ENCODE results near the gene GM2A.
"Not testable (repeated sequence)": the region's sequence is repeated elsewhere in the genome, so short reads cannot be mapped to it uniquely, and the experiment has no call there.

Gene GM2A

DNA sequence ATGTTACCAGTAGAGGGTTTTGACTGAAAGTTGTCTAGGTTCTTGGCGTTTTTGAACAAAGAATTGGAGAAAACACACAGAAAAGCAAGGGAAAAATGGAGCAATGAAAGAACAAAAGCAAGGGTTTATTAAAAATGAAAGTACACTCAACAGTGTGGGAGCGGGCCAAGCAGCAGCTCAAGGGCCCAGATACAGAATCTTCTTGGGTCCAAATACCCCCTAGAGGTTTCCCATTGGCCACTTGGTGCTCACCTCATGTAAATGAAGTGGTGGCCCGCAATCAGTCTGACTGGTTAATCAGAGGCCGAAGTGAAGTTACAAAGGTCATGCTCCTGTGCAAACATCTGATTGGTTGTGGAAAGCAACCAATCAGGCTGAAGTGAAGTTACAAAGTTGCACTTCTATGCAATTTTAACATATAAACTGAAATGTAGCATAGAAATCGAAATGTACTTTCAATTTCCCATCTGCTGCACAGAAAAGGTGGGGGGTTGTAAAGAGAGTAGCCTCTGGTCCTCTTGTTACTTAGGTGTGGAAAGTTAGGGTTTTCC is 1.9 kb upstream of the GM2A start:
- in situ Hi-C loops (cut with MboI; ENCODE audit: low sequenced_read_pairs), result no loop called here

DNA sequence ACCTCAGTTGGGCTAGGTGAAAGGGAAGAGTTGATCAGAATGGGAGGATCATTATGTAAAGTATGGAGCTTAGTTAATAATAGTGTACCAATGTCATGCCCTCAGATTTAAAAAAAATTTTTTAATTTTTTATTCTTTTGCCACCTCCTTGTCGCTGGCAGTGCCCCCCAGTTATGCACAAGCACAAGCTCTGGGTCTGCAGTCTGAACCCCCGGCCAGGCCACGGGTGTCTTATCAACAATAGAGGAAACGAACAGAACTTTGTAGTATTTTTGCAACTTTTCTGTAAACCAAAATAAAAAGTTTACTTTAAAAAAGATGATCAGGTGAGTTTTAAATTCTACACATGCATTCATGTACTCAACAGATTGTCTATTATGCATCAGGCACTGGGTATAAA is 1.4 kb upstream of the GM2A start:
- in situ Hi-C loops (cut with MboI; ENCODE audit: low sequenced_read_pairs), result no loop called here

DNA sequence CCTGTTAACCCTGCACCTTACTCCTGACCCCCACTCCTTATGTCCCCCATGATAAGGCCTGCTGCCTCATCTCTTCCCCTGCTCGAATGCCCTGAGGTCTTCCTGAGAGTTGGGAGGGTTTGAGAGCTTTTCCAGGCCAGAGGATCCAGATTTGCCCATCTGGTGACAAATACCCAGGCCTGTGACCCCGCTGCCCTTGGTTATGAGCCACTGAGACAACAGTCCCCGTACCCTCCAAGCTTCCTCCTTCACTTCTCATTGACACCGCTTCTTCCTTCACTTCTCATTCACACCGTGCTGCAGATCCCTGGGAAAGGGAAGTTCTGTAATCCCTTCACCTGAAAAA is 593 bp downstream of the GM2A start:
- in situ Hi-C loops (cut with MboI; ENCODE audit: low sequenced_read_pairs), result no loop called here

DNA sequence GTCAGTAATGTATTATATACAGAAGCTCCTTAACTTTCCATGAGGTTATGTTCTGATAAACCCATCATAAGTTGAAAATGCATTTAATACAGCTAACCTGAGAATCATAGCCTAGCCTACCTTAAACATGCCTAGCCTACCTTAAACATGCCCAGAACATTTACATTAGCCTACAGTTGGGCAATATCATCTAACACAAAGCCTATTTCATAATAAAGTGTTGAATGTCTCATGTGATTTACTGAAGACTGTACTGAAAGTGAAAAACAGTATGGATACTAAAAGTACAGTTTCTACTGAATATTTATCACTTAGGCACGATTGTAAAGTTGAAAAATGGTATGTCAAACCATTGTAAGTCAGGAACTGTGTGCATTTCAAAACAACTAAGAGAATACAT is 1.6 kb downstream of the GM2A start:
- in situ Hi-C loops (cut with MboI; ENCODE audit: low sequenced_read_pairs), result no loop called here

DNA sequence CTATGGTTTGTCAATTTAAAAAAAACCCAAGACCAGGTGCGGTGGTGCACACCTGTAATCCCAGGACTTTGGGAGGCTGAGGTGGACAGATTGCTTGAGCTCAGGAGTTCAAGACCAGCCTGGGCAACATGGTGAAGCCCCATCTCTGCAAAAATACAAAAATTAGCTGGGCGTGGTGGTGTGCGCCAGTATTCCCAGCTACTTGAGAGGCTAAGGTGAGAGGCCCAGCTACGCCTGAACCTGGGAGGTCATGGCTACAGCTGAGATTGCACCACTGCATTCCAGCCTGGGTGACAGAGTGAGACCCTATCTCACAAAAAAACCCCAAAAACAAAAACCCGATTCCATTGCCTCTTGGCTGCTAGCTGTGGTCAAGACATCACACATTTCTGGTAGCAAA is 2.0 kb downstream of the GM2A start:
- in situ Hi-C loops (cut with MboI; ENCODE audit: low sequenced_read_pairs), result not testable (repeated sequence)

DNA sequence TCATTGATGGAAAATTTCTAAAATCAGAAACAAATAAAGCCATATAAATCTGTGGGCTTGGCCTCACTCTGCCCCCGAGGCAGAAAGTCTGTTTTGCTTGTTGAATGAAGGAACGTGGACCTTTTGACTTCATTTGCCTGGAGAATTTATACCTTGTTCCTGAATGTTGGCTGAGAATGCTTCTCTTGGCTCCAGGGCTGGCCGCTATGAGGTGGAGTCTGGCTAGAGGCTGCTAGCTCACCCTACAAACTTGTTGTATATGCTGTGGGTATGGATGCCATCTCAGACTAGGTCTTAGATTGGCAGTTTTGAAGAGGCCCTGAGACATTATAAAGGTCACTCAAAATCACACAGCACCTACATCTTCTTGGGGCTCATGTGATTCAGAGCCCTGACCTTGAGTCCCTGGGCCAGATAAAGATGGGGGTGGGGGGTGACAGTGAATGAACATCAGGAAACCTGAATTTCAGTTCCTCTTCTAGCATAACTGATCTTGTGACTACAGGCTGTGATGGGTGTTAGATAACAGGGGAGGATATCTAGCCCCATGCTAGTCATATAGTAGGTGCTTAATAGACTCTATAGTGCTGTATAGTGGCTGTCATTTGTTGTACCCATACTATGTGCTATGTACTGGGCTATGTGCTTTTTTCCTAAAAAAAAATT is 2.8 kb downstream of the GM2A start:
- in situ Hi-C loops (cut with MboI; ENCODE audit: low sequenced_read_pairs), result no loop called here

DNA sequence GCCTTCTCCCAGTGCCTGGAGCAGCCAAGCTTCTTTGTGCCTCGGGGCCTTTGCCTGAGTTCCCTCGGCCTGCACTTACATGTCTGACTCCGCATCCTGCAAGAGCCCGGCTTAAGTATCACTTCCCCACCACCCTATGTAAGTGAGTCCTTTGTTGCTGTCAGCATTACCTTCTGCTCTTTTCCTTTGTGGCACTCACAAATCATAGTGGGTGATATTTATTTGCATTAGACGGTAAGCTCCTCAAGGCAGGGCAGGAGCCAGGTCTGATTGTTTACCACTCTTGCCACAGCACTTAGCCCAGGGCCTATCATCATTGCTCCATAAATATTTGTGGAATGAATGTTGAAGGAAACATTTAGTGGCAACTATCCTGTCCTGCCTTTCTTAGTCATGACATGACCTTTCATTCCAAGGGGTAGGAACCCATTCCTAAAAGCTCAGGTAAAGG is 4.8 kb downstream of the GM2A start:
- in situ Hi-C loops (cut with MboI; ENCODE audit: low sequenced_read_pairs), result no loop called here

DNA sequence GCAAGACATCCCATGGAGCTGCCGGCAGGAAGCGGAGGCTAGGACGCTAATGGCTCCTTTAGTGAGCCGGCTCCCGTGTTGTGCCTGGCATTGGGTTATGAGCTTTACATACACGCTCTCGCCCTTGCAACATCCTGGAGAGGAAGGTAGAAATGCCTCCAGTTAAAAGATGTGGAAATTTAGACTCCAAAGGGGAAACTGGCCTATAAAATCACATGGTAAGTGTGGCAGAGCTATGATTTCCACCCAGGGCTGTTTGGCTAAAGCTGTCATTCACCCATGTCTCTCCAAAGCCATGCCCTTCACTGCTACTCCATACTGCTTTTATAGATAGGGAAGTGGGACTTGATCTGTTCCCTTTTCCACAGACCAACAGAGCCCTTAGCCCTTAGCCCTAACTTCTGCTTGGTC is 5.2 kb downstream of the GM2A start:
- in situ Hi-C loops (cut with MboI; ENCODE audit: low sequenced_read_pairs), result no loop called here

DNA sequence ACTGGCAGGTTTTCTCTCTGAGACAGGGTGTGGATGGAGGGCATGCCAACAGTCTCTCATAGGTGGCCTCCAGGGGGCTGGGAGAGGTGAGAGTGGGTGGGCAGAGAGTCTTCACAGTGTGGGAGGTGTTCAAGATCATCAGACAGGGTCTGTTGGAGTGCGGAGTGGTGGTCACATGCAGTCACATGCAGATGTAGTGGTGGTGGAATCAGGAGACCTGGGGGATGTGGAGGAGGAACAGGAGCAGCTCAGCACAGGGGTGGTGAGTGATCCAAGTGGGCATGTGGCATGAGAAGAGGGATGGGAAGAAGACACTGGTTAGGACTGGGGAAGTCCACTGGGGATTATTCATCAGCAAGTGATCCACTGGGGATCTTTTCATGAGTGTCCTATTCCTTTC is 5.8 kb downstream of the GM2A start:
- in situ Hi-C loops (cut with MboI; ENCODE audit: low sequenced_read_pairs), result no loop called here

DNA sequence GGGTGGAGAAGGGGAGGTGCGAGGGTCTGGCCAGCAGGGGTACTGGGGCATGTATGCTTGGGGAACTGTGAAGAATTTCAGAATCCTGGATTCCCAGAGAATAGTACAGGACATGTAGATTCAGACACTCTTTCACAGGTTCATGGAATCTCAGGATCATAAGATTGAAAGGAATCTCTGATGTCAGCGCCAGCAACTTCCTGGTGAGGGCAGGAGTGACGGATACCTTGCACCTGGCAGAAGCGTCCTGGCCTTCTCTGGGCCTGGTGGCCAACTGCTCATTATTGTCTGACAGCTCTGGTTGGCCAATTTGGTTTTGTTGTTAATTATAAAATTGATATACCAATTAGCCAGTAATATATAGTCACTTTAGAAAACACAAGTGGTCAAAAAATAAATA is 6.9 kb downstream of the GM2A start:
- in situ Hi-C loops (cut with MboI; ENCODE audit: low sequenced_read_pairs), result no loop called here

DNA sequence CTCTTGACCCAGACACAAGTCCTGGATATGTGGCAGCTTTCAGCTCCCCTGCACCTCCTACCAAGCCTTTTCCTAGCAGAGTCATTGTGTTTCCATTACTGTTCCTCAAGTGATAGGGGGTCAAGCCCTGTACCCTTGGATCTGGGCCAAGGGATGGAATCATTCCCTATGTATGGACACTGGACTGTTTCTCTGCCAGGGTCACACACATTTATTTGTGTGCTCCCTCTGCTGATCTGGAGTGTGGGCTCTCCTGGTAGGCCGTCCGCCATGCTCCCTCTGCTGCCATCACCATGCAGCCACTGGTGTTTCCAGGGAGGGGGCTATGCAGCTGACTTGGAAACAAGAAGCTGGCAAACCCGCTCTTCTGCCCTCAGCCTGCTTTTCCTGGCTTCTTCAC is 9.5 kb downstream of the GM2A start:
- in situ Hi-C loops (cut with MboI; ENCODE audit: low sequenced_read_pairs), result no loop called here

DNA sequence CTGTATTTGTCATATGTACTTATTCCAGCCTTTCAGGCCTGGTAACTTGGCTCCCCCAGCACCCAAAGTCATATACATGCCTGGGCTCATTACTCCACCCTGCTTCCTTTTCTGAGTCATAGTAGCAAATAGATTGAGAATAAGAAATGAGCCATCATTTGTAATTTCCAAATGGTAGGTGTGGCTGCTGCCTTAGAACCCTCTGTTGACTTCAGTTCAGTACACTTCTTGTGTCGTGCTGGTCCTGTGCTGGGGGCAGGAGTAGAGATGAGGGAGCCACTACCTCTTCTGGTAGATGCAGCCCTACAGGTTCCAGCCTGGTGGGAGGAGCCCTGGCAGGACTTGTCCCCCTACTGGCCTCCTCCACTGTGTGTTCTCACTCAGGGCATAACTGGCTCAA is 11.1 kb downstream of the GM2A start:
- in situ Hi-C loops (cut with MboI; ENCODE audit: low sequenced_read_pairs), result no loop called here

DNA sequence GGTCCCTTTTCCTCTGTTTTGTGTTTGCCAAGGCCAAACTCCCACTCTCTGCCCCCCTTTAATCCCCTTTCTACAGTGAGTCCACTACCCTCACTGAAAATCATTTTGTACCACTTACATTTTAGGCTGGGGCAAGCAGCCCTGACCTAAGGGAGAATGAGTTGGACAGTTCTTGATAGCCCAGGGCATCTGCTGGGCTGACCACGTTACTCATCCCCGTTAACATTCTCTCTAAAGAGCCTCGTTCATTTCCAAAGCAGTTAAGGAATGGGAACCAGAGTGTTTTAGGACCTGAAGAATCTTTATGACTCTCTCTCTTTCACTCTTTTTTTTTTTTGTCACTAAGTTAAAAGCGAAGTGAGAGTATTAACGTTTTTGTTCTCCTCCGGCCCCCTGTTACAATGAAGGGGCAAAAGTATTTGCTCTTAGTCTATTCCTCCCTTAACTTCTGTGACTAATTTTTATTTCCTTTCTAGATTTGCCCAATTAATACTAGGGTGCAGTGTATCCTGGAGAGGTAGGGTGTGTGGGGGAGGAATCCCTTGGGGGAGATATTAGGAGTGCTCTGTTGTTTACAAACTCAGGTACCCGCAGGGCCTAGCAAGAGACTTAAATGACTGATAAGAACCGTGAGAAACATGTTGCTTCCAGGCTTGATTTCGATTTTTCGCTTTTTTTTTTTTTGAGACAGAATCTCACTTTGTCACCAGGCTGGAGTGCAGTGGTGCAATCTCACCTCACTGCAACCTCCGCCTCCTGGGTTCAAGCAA is 14.7 kb downstream of the GM2A start:
- in situ Hi-C loops (cut with MboI; ENCODE audit: low sequenced_read_pairs), result no loop called here

DNA sequence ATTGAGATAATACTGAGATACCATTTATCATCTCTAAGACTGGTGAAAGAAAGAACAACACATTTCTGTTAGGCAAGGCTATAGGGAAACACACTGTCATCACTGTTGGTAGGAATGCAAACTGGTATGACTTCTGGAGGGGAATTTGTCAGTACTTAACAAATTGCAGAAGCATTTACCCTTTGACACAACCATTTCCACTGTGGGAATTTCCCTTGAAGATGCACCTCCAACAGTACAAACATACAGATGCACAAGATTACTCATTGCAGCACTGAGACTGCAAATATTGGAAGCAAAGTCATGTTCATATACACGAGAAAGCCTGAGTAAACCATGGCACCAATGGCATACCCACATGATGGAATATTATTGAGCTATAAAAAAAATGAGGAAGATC is 17.6 kb downstream of the GM2A start:
- in situ Hi-C loops (cut with MboI; ENCODE audit: low sequenced_read_pairs), result no loop called here

DNA sequence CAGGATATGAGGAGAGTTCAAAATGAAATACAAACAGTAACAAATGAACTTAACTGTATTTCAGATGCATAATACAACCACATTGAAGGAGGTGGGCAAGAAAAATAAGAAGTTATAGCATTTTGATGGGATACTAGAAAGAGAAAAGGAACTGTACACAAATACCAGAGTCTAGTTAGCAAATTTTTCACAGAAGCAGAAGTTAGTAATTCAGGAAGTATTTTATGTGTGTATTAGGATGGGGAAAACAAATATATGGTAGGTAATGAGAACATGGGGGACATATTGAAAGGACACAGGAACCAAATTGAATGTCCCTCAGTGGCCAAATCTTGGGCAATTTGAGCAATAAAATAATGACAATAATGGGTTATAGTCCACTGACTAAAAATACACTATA is 18.4 kb downstream of the GM2A start:
- in situ Hi-C loops (cut with MboI; ENCODE audit: low sequenced_read_pairs), result no loop called here

DNA sequence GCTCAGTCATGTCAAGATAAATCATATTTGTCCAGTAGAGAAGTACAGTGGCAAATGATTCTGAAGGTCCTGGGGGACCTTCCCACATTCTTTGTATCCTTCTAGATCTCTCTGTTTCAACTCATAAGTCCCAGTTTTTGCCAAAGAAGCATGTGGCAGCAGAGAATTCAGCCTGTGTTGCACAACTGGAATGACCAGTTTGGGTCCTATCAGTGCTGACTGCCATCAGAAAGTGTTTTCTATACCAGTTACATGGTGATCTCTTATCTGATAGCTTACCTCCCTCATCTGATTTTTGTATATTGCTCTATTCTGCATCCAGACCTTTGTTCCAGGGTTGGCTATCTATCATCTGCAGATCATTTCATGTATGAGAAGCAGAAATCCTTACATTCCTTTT is 21.7 kb downstream of the GM2A start:
- in situ Hi-C loops (cut with MboI; ENCODE audit: low sequenced_read_pairs), result no loop called here

DNA sequence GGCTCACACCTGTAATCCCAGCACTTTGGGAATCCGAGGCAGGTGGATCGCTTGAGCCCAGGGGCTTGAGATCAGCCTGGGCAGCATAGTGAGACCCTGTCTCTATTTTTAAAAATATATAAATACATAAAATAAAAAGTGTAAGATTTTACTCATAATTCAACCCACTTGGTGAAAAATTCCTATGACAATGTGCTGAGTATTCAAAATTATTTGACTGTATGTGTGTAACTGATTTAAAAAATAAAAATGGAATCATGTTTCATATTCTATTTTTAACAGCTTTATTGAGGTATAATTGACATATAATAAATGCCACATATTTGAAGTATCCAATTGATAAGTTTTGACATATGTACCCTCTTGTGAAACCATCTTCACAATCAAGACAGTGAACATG is 22.8 kb downstream of the GM2A start:
- in situ Hi-C loops (cut with MboI; ENCODE audit: low sequenced_read_pairs), result no loop called here

DNA sequence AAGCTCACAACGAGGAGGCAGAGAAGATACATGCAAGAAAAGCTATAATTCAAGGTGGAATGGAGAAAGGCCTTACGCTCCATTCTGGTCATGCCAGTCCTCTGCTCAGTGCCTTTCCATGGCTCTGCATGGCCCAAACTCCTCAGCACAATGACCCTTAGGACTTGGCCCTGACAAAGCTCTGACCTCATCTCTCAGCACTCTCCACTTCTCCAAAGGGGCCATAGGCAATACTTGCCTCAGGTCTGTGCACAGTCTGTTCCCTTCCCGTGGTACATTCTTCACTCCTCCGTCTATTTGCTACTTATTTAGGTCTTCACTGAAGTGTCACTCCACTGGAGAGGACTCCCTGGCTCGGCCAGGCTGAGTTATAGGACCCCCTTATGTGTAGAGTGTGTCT is 25.9 kb downstream of the GM2A start:
- in situ Hi-C loops (cut with MboI; ENCODE audit: low sequenced_read_pairs), result no loop called here

DNA sequence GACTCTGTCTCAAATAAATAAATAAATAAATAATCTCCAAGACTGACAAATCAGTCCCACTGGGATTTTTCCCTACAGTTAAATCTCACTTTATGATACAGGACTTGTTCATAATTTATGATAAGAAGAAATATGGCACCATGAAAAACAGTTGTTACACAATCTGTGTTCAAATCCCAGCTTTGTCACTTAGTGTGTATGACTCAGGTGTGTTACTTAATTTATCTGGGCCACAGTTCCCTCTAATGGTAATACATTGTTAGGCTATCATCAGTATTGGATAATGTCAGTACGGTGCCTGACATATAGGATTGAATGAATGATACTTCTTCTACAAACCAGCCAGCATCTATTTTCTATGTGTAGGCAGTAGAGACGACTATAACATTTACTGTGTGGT is 27.5 kb downstream of the GM2A start:
- in situ Hi-C loops (cut with MboI; ENCODE audit: low sequenced_read_pairs), result no loop called here

DNA sequence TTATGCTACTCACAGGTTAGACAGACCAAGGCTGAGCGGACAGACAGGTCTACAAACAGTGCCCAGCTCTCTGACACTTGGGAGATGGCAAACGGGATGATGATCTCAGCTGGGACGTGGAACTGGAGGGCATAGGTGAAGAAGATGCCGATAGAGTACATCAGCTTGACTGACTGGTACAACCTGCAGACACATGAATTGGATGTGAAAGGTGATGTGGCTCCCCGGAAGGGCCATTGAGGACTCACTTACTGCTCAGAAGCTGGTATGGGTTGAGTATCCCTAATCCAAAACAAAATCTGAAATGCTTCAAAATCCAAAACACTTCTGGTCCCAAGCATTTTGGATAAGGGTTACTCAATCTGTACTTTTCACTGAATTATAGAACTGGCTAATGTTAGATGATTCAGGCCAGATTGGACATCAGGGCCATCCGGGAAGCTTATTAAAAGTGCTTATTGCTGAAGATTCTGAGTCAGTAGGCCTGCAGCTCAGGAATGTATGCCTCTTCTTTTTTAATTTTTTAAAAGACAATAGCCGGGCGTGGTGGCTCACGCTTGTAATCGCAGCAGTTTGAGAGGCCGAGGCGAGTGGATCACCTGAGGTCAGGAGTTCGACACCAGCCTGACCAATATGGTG is 28.1 kb downstream of the GM2A start:
- in situ Hi-C loops (cut with MboI; ENCODE audit: low sequenced_read_pairs), result no loop called here

DNA sequence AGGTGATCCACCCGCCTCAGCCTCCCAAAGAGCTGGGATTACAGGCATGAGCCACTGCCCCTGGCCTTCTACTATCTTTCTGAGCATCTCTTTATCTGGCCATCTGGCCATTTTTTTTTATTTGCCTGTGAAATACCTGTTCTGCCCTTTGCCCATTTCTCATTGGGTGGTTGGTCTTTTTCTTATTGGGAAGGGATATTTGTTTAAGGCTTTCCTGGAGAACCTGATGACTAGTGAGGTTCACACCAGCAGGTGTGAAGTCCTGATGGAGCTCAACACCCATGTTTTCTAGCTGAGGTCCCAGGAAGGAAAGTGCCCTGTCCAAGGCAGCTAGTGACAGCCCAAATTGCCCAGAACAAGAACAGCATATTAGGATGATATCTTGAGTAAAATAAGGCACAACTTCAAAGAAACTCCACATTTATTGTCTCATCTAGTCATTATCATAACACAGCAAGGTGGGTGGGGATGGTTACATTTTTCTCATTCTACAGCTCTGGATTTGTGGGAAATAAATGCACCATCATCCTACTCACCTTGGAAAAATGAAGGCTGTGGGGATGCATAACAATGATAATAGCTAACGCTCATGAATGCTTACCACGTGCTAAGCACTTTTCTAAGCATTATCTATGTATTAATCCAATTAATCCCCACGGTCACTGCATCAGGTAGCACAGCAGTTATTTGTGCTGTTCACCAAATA is 30.3 kb downstream of the GM2A start:
- in situ Hi-C loops (cut with MboI; ENCODE audit: low sequenced_read_pairs), result no loop called here

All from HL-60/S4 treated with phorbol 12-myristate 13-acetate at 8.2 ng/mL for 4 days and 3 days (cell line).